Measurements from ENCODE around the gene ZNRF3.

DNA sequence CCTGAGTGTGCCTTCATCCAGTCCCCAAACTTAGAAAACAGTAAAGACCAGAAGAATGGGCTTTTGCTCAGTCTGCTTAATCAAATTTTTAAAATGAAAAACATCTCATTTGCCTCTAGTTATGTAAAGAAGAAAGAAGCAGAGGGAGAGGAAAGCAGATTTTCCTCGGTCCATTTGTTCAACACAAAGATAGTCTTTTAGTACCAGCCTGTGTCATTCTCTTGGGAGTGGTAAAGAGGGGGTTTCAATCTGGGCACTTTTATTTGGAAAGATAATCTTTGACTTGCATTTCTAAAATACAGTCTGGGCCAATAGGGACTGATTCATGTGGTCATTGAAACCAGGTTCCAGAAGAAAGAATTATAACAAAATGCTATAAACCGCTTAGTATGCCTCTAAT, 218.9 kb downstream of the ZNRF3 start:
- TF ChIP-seq, protein P1, sequence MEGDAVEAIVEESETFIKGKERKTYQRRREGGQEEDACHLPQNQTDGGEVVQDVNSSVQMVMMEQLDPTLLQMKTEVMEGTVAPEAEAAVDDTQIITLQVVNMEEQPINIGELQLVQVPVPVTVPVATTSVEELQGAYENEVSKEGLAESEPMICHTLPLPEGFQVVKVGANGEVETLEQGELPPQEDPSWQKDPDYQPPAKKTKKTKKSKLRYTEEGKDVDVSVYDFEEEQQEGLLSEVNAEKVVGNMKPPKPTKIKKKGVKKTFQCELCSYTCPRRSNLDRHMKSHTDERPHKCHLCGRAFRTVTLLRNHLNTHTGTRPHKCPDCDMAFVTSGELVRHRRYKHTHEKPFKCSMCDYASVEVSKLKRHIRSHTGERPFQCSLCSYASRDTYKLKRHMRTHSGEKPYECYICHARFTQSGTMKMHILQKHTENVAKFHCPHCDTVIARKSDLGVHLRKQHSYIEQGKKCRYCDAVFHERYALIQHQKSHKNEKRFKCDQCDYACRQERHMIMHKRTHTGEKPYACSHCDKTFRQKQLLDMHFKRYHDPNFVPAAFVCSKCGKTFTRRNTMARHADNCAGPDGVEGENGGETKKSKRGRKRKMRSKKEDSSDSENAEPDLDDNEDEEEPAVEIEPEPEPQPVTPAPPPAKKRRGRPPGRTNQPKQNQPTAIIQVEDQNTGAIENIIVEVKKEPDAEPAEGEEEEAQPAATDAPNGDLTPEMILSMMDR (IDR thresholded peaks at IDR 0.05): no peak
- no peak for TF ChIP-seq POLR2A (IDR thresholded peaks at IDR 0.05)
- TF ChIP-seq POLR2AphosphoS5 (IDR thresholded peaks at IDR 0.05; ENCODE audit: insufficient read depth in 1 of 2, low read depth in 1 of 2): no peak
